Gastroesophageal sphincter (tissue), 3 donors: ENCODE data around the gene LYL1.

Experiments used
- CTCF ChIP-seq, 4 experiments: fragments of 200-600 bp in 2 of 4; fragments of 450-650 bp in 2 of 4; sonication (generic) in 1 of 4; IDR thresholded peaks; one replicate each; pipeline ENCODE4 v1.5.1; 2017 to 2019; ENCODE audit warnings: antibody characterized with exemption in 4 of 4, mild to moderate bottlenecking in 2 of 4, moderate library complexity in 2 of 4
- POLR2A ChIP-seq, 2 donors: fragments of 450-650 bp; IDR thresholded peaks; one replicate each; pipeline ENCODE4 v1.6.1; 2017; ENCODE audit warnings: antibody characterized with exemption in 2 of 2, mild to moderate bottlenecking in 2 of 2, moderate library complexity in 1 of 2

- TF ChIP-seq CTCF (IDR thresholded peaks at IDR 0.05): peak in 2 of 4 experiments; percentile 24 to 32
- peak; percentile 98 for TF ChIP-seq POLR2A (IDR thresholded peaks at IDR 0.05)
Measured at GRCh38 chr19:13151605-13152355, 49.1 kb upstream of the LYL1 start.
